Measurements from ENCODE around the gene MCCD1.
"Not testable (repeated sequence)": the region's sequence is repeated elsewhere in the genome, so short reads cannot be mapped to it uniquely, and the experiment has no call there.

MCCD1 gene

GRCh38 chr6:31544676-31545075 lies 15.9 kb downstream of the MCCD1 start:
- DNase-seq = no peak

DNA sequence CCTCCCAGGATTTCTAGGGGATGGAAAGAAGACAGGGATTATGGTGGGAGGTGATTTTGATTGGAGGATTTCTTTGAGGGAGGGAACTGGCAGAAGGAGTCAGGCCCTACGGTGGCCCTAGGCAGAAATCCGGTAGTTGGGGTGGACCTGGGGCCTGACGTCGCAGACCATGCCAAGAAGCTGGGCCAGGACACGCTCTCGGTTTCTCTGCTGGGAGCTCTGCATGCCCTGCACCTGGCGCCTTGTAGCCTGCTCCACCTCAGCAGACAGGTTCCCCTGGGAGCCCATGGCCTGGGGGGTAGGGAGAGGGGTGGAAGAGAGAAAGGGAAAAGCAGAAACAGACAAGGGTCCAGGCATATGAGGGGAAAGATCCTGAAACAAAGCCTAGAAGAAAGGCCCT lies 16.5 kb downstream of the MCCD1 start:
- no peak for DNase-seq

GRCh38 chr6:31546339-31546957 lies 17.7 kb downstream of the MCCD1 start, which contains the start of gene ATP6V1G2:
Gene ATP6V1G2 (minus strand): TSS chr6:31546608. CDS start chr6:31546559, 49 bp downstream.
- DNase-seq = peak; percentile 97

- DNase-seq = peak; percentile 98
Observed at GRCh38 chr6:31546958-31547726, 18.4 kb downstream of the MCCD1 start, which contains the start of gene NFKBIL1. Gene NFKBIL1 (plus strand): TSS chr6:31547608. CDS start chr6:31547695, 87 bp downstream.

DNA sequence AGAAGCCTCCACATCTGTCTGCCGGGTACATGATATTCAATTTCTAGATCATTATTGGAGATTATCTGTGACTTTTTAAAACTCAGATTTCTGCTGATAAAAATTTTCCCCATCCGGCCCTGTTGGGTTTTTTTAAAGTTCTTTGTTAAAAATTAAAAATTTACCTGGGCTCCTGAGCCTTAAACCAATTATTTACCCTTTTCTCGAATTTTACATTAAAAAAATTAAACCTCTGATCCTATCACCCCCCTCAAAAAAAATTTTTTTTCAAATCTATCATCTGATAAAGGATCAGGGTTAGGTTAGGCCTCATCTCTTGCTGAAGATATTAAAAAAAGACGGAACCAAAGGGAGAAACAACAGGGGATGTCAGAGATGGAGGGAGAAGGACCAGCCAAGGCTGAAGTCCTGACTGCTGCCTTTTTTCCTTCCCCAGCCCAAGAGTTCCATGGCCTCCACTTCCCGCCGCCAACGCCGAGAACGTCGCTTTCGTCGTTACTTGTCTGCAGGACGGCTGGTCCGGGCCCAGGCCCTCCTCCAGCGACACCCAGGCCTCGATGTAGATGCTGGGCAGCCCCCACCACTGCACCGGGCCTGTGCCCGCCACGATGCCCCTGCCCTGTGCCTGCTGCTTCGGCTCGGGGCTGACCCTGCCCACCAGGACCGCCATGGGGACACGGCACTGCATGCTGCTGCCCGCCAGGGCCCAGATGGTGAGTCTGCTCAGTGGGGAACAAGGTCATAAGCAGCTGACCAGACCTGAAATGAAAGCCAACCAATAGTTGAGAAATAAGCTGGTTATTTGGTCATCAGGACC lies 19.2 kb downstream of the MCCD1 start:
- DNase-seq = no peak

DNA sequence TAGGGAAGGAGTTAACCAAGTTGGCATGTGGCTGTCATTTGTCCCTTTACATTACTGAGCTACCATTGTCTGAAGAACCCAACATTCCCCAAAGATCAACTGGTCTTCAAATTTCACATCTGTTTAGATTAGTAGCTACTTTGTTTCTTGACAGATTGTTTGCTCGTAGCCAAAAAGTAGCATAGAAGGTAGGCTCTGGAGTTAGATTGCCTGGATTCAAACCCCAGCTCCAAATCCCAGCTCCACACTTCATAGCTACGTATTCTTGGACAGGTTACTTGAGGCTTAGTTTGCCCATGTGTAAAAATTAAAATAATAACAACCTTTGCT lies 19.7 kb downstream of the MCCD1 start:
- DNase-seq = no peak

GRCh38 chr6:31551371-31551770 lies 22.6 kb downstream of the MCCD1 start:
- DNase-seq = not testable (repeated sequence)

DNA sequence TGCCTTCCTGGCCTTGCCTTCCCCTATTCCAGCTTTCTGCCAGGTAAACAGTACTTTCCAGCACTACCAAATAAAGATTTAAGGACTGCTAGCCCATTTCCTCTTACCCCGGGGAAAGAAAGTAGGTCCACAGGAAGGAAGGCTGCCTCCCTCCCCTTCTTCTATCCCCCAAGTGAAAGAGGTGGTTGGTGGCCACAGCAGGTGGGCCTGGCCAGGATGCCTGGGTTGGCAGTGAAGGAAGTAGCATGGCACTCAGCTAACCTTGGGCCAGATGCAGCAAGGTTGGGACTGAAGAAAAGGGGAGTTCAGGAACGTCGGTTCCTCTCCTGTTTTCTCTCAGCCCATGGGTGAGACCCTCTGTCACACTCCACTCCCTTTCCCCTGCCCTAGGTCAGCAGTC lies 27.5 kb downstream of the MCCD1 start:
- DNase-seq = no peak

- no peak for DNase-seq
Observed at GRCh38 chr6:31557443-31558317, 28.9 kb downstream of the MCCD1 start.

GRCh38 chr6:31558318-31558625 lies 29.5 kb downstream of the MCCD1 start:
- DNase-seq = no peak

DNA sequence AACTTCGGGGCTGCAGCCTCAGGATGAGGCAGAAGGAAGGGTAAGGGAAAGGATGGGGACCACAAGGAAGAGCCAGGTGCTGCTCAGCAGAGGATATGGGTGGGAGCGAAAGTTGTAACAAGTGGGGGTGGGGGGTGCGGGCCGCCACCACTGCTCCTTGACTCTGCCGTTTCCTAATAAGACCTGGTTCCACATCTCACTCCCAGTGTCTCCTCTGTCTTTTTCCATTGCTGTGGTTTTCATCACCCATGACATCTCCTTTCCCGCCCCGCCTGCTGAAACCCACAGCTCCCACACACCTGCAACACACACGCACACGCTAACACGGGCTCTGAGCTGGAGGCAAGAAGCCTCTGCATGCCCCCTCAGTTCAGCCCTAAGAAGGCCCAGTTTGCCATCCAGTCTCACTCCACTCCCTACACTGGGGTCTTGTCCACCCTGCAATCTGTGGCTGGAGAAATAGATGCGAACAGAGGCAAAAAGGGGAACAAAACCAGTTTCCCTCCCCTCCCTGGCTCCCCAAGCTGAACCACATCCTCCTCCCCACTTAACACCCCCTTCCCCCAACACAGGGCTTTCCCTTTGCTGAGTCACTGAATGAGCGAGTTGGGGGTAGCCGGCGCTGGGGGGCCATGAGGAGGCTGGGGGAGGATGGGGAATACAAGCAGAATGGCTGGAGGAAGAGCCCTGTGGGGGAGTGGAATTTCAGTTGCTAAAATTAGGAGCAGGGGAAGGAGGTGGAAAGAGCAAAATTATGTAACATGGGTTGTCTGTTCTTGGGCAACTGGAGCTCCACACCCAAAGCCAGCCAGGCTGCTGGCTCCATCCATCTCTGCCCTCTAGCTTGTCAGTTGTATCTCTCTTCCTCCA lies 30.1 kb downstream of the MCCD1 start:
- DNase-seq = no peak

GRCh38 chr6:31559606-31559957 lies 30.8 kb downstream of the MCCD1 start:
- DNase-seq = no peak

- no peak for DNase-seq
Observed at GRCh38 chr6:31559958-31560696, 31.4 kb downstream of the MCCD1 start.

GRCh38 chr6:31560697-31561058 lies 31.9 kb downstream of the MCCD1 start:
- no peak for DNase-seq

GRCh38 chr6:31567531-31568370 lies 39.0 kb downstream of the MCCD1 start:
- DNase-seq = no peak

DNA sequence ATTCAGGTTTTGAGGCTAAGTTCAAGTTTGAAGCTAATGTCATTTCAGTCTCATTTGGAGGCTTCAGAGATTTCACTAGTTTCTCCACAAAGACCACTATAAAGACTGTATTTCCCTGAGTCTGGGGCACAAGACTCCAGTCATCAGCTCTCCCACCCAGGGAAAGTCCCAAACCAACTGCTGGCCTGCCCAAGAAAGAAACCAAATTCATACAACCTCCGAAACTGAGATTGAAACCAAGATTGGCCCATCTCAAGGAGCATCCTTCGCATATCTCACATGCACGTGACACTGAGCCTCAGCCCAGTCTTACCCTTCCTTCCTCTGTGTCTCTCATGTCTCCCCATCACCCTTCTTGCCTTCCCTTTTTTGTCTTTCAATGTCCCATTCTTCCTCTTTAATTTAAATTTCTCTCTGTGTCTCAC lies 39.8 kb downstream of the MCCD1 start:
- DNase-seq = no peak

DNA sequence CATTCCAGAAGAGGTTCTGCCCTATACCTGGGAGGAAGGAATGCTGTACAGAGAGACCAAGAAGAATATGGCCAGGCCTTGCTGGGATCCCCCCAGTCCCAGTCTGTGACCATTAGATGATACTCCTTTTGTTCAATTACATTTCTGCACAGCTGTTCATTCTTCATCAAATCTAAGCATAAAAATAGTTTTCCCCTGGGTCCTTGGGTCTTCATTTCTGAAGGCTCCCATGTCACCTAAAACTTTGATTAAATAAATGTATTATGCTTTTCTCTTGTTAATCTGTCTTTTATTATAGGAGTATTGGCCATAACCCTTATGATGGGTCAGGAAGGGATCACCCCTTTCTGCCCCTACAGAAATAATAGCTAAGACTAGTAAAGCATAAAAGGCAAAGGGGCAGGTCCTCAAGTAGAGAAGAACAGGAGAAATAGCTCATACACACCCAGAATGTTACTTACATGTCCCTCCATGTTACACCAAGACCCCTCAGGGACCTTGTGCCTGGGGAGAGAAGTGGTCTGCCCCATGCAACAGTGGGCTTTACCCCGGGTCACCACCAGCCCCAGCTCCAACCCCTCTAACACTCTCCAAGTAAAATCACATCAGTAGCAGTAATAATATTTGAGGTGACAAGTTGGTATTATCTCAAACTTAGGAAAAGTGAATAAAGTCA lies 41.2 kb downstream of the MCCD1 start:
- no peak for DNase-seq

DNA sequence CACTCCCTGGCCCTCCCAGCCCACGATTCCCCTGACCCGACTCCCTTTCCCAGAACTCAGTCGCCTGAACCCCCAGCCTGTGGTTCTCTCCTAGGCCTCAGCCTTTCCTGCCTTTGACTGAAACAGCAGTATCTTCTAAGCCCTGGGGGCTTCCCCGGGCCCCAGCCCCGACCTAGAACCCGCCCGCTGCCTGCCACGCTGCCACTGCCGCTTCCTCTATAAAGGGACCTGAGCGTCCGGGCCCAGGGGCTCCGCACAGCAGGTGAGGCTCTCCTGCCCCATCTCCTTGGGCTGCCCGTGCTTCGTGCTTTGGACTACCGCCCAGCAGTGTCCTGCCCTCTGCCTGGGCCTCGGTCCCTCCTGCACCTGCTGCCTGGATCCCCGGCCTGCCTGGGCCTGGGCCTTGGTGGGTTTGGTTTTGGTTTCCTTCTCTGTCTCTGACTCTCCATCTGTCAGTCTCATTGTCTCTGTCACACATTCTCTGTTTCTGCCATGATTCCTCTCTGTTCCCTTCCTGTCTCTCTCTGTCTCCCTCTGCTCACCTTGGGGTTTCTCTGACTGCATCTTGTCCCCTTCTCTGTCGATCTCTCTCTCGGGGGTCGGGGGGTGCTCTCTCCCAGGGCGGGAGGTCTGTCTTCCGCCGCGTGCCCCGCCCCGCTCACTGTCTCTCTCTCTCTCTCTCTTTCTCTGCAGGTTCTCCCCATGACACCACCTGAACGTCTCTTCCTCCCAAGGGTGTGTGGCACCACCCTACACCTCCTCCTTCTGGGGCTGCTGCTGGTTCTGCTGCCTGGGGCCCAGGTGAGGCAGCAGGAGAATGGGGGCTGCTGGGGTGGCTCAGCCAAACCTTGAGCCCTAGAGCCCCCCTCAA lies 43.5 kb downstream of the MCCD1 start, which contains the start of gene LTA:
TSS of gene LTA (plus strand) at position 249 of the 871 bp plus-strand sequence. CDS start at position 703, 454 bp downstream.
- DNase-seq = no peak
